BE2C (cell line): ENCODE results near the gene RBM4.

Experiments
- DNase-seq: peaks from one replicate; pipeline ENCODE4 v3.0.0-alpha.2; 2020
- H3K27me3 ChIP-seq: fragments of 250-450 bp; sonication (Bioruptor Pico); 2 replicates; pipeline ENCODE4 v1.5.1; 2020; ENCODE audit warnings: mild to moderate bottlenecking
- H3K36me3 ChIP-seq: fragments of 250-450 bp; sonication (Bioruptor Pico); 2 replicates; pipeline ENCODE4 v1.5.1; 2020; ENCODE audit warnings: mild to moderate bottlenecking
- H3K4me1 ChIP-seq: fragments of 250-450 bp; sonication (Bioruptor Pico); 2 replicates; pipeline ENCODE4 v1.5.1; 2020
- H3K4me3 ChIP-seq: 2 replicates; pipeline ENCODE4 v1.5.1; 2011; ENCODE audit warnings: low read depth, low read length
- H3K9me3 ChIP-seq: fragments of 250-450 bp; sonication (Bioruptor Pico); 2 replicates; pipeline ENCODE4 v1.5.1; 2020
- CTCF ChIP-seq: IDR thresholded peaks from 2 replicates; pipeline ENCODE4 v1.5.1; 2012; ENCODE audit warnings: mild to moderate bottlenecking, low read depth, low read length

RBM4 gene

GRCh38 chr11:66625041-66625751, 13.3 kb upstream of the RBM4 start:
- no peaks in the 10 kb centered on the region for H3K27me3 ChIP-seq
- peaks cover 93% of the 10 kb centered on the region for H3K36me3 ChIP-seq
- DNase-seq: no peak
- TF ChIP-seq CTCF: no peak
- no peak overlapping the region for H3K4me3 ChIP-seq
- no peaks in the 10 kb centered on the region for H3K9me3 ChIP-seq
- H3K4me1 ChIP-seq: no peaks in the 10 kb centered on the region

- no peaks in the 10 kb centered on the region for H3K27me3 ChIP-seq
- no peak for TF ChIP-seq CTCF
- no peaks in the 10 kb centered on the region for H3K9me3 ChIP-seq
- no peaks in the 10 kb centered on the region for H3K4me1 ChIP-seq
- no peak overlapping the region for H3K4me3 ChIP-seq
- no peak for DNase-seq
- peaks cover 95% of the 10 kb centered on the region for H3K36me3 ChIP-seq
Observed at GRCh38 chr11:66625752-66626149, 12.8 kb upstream of the RBM4 start.

- Histone ChIP-seq H3K27me3 (no peaks in the 10 kb centered on the region), H3K4me3 (no peak overlapping the region), H3K36me3 (peaks cover 100% of the 10 kb centered on the region), H3K4me1 (no peaks in the 10 kb centered on the region), H3K9me3 (no peaks in the 10 kb centered on the region)
- no peak for TF ChIP-seq CTCF
- DNase-seq: no peak
Observed at GRCh38 chr11:66626382-66626781, 12.1 kb upstream of the RBM4 start.

- Histone ChIP-seq H3K9me3 (no peaks in the 10 kb centered on the region), H3K4me1 (no peaks in the 10 kb centered on the region), H3K36me3 (peaks cover 98% of the 10 kb centered on the region), H3K27me3 (no peaks in the 10 kb centered on the region), H3K4me3 (no peak overlapping the region)
- no peak for TF ChIP-seq CTCF
- DNase-seq: no peak
Observed at GRCh38 chr11:66626926-66627325, 11.6 kb upstream of the RBM4 start.

- peaks cover 98% of the 10 kb centered on the region for H3K36me3 ChIP-seq
- no peaks in the 10 kb centered on the region for H3K4me1 ChIP-seq
- no peaks in the 10 kb centered on the region for H3K27me3 ChIP-seq
- no peak for DNase-seq
- no peaks in the 10 kb centered on the region for H3K9me3 ChIP-seq
- H3K4me3 ChIP-seq: no peak overlapping the region
- no peak for TF ChIP-seq CTCF
Observed at GRCh38 chr11:66628061-66628603, 10.4 kb upstream of the RBM4 start.

GRCh38 chr11:66629356-66629755, 9.1 kb upstream of the RBM4 start:
- no peak overlapping the region for H3K4me3 ChIP-seq
- H3K4me1 ChIP-seq: no peaks in the 10 kb centered on the region
- no peaks in the 10 kb centered on the region for H3K27me3 ChIP-seq
- no peak for DNase-seq
- H3K9me3 ChIP-seq: no peaks in the 10 kb centered on the region
- H3K36me3 ChIP-seq: peaks cover 93% of the 10 kb centered on the region
- TF ChIP-seq CTCF: no peak
